Endodermal cell (in vitro differentiated cells): ENCODE results near the gene LRIT2. TPM values are rescaled to one million over a fixed set of nuclear protein-coding genes. Genes with fewer than 3 reads are reported as not detected.

Source experiments
- DNase-seq: peaks from one replicate; pipeline ENCODE4 v3.0.0-alpha.2; 2017
- H3K27ac ChIP-seq: 2 replicates; pipeline ENCODE4 v1.5.1; 2013; ENCODE audit warnings: mild to moderate bottlenecking, low read depth, low read length, moderate library complexity
- H3K27me3 ChIP-seq: 2 replicates; pipeline ENCODE4 v1.6.1; 2013; ENCODE audit warnings: mild to moderate bottlenecking, low read length, moderate library complexity; ENCODE audit not compliant: insufficient read depth, control insufficient read depth, poor library complexity, severe bottlenecking
- H3K36me3 ChIP-seq: 2 replicates; pipeline ENCODE4 v1.7.0; 2013; ENCODE audit warnings: mild to moderate bottlenecking, low read length, moderate library complexity; ENCODE audit not compliant: control insufficient read depth, insufficient read depth
- H3K4me1 ChIP-seq: one replicate; pipeline ENCODE4 v1.7.0; 2013; ENCODE audit warnings: low read length; ENCODE audit not compliant: control insufficient read depth, insufficient read depth
- H3K4me3 ChIP-seq: 2 replicates; pipeline ENCODE4 v1.5.1; 2013; ENCODE audit warnings: mild to moderate bottlenecking, low read length, moderate library complexity
- H3K9ac ChIP-seq: 2 replicates; pipeline ENCODE4 v1.6.1; 2013; ENCODE audit warnings: mild to moderate bottlenecking, low read length, moderate library complexity; ENCODE audit not compliant: poor library complexity, severe bottlenecking; ENCODE audit errors: extremely low read depth
- H3K9me3 ChIP-seq: 2 replicates; pipeline ENCODE4 v1.6.1; 2013; ENCODE audit warnings: mild to moderate bottlenecking, low read length, moderate library complexity; ENCODE audit not compliant: control insufficient read depth
- H3K27ac Mint-ChIP-seq: 2 replicates; pipeline ENCODE4 v1.8.0; 2020; ENCODE audit warnings: mixed read lengths
- H3K27me3 Mint-ChIP-seq: 2 replicates; pipeline ENCODE4 v1.8.0; 2021; ENCODE audit warnings: mild to moderate bottlenecking, mixed read lengths; ENCODE audit not compliant: insufficient read depth
- H3K36me3 Mint-ChIP-seq: 2 replicates; pipeline ENCODE4 v1.8.0; 2020; ENCODE audit warnings: low read depth, mixed read lengths
- H3K4me1 Mint-ChIP-seq: 2 replicates; pipeline ENCODE4 v1.8.0; 2020; ENCODE audit warnings: mixed read lengths
- H3K4me3 Mint-ChIP-seq: 2 replicates; pipeline ENCODE4 v1.8.0; 2020; ENCODE audit warnings: mild to moderate bottlenecking, moderate library complexity, mixed read lengths
- H3K9me3 Mint-ChIP-seq: 2 replicates; pipeline ENCODE4 v1.8.0; 2020; ENCODE audit warnings: mild to moderate bottlenecking, mixed read lengths
- CTCF ChIP-seq: fragments of 200-600 bp; sonication (generic); conservative IDR thresholded peaks from 2 replicates; pipeline ENCODE4 v1.5.0; 2021; ENCODE audit warnings: antibody characterized with exemption, mild to moderate bottlenecking
- WGBS, 2 experiments: methylation state at CpG; one replicate each; pipeline versions ENCODE4 v1.1.5 to v1.1.7; 2013; ENCODE audit warnings: missing lambda C conversion rate in 2 of 2, mixed read lengths in 1 of 2; ENCODE audit not compliant: insufficient coverage in 1 of 2, insufficient read length in 1 of 2; 5-methylcytosine and 5-hydroxymethylcytosine counted together
- total RNA-seq, 2 donors: library from RNA; stranded (reverse); fragmentation: NEBNext Ultra II Directional in 1 of 2; extraction: Animal tissue kit (Norgen Biotek cat#: 25700) in 1 of 2; gene quantifications; 2 replicates in 1 of 2; 3 replicates in 1 of 2; pipeline ENCODE4 v1.2.1, GENCODE V29; 2021

LRIT2 gene
- total RNA-seq, 2 donors from 2014 or later: not detected

- Mint-ChIP-seq H3K36me3 (no peaks in the 10 kb centered on the region), H3K27me3 (peaks cover 30% of the 10 kb centered on the region), H3K4me1 (peaks cover 4% of the 10 kb centered on the region), H3K9me3 (no peaks in the 10 kb centered on the region), H3K4me3 (no peak overlapping the region), H3K27ac (no peak overlapping the region)
- Histone ChIP-seq H3K27ac (no peak overlapping the region), H3K4me3 (no peak overlapping the region), H3K9ac (no peak overlapping the region), H3K27me3 (peaks cover 35% of the 10 kb centered on the region), H3K9me3 (no peaks in the 10 kb centered on the region), H3K36me3 (no peaks in the 10 kb centered on the region), H3K4me1 (no peaks in the 10 kb centered on the region)
- peak; percentile 67 for TF ChIP-seq CTCF
- 69 to 86% methylated on average over 4 to 6 of the region's 6 CpGs for WGBS, 2 experiments
- DNase-seq: no peak
These were observed 24.1 kb downstream of the LRIT2 start for GRCh38 chr10:84201244-84201606.

- 93 to 97% methylated on average over 6 to 11 of the region's 11 CpGs for WGBS, 2 experiments
- DNase-seq: no peak
- no peaks in the 10 kb centered on the region for H3K36me3 Mint-ChIP-seq
- Histone ChIP-seq H3K9ac (no peak overlapping the region), H3K4me1 (no peaks in the 10 kb centered on the region), H3K4me3 (no peak overlapping the region), H3K36me3 (no peaks in the 10 kb centered on the region), H3K27ac (no peak overlapping the region), H3K9me3 (no peaks in the 10 kb centered on the region), H3K27me3 (peaks cover 40% of the 10 kb centered on the region)
- H3K4me3 Mint-ChIP-seq: no peak overlapping the region
- TF ChIP-seq CTCF: no peak
- H3K27me3 Mint-ChIP-seq: peaks cover 35% of the 10 kb centered on the region
- H3K9me3 Mint-ChIP-seq: no peaks in the 10 kb centered on the region
- H3K27ac Mint-ChIP-seq: no peak overlapping the region
- peaks cover 10% of the 10 kb centered on the region for H3K4me1 Mint-ChIP-seq
These were observed 24.7 kb downstream of the LRIT2 start for GRCh38 chr10:84200537-84201243.

- Mint-ChIP-seq H3K27me3 (peaks cover 55% of the 10 kb centered on the region), H3K27ac (no peak overlapping the region), H3K4me3 (no peak overlapping the region), H3K36me3 (no peaks in the 10 kb centered on the region), H3K9me3 (no peaks in the 10 kb centered on the region), H3K4me1 (peaks cover 11% of the 10 kb centered on the region)
- no peak for DNase-seq
- Histone ChIP-seq H3K9ac (no peak overlapping the region), H3K36me3 (no peaks in the 10 kb centered on the region), H3K9me3 (no peaks in the 10 kb centered on the region), H3K27ac (no peak overlapping the region), H3K4me1 (no peaks in the 10 kb centered on the region), H3K4me3 (no peak overlapping the region), H3K27me3 (peaks cover 64% of the 10 kb centered on the region)
- no peak for TF ChIP-seq CTCF
- WGBS, 2 experiments: 86 to 92% methylated on average over 1 to 7 of the region's 7 CpGs
These were observed 27.0 kb downstream of the LRIT2 start for GRCh38 chr10:84198206-84198915.
